ENCODE data around the gene NTM.

DNA sequence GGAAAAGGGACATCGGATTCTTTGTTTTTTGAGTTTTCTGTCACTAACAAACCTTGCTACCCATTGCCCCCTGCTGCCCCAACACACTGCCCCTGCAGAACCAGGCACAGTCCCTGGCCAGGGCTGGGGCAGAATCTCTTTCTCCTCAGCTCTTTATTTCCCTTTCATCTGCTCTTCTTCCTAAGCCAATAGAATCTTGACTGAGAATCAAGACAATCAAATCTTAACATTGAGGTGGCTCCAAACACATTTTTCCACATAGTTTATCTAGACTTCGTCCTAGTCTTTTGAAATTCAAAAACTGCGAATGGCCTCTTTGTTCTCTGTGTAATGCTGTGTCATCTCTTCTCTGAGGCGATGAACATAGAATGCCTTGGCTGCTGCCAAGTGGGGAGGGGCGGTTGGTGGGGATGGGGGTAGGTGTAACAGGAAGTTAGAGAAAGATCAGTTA, 16.1 kb upstream of the NTM start:
- TF ChIP-seq, protein P1, sequence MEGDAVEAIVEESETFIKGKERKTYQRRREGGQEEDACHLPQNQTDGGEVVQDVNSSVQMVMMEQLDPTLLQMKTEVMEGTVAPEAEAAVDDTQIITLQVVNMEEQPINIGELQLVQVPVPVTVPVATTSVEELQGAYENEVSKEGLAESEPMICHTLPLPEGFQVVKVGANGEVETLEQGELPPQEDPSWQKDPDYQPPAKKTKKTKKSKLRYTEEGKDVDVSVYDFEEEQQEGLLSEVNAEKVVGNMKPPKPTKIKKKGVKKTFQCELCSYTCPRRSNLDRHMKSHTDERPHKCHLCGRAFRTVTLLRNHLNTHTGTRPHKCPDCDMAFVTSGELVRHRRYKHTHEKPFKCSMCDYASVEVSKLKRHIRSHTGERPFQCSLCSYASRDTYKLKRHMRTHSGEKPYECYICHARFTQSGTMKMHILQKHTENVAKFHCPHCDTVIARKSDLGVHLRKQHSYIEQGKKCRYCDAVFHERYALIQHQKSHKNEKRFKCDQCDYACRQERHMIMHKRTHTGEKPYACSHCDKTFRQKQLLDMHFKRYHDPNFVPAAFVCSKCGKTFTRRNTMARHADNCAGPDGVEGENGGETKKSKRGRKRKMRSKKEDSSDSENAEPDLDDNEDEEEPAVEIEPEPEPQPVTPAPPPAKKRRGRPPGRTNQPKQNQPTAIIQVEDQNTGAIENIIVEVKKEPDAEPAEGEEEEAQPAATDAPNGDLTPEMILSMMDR (IDR thresholded peaks at IDR 0.05) = no peak
- no peak for TF ChIP-seq POLR2A (IDR thresholded peaks at IDR 0.05)

All from adrenal gland (tissue), 5 donors.